HG02610 (cell line): ENCODE results near the gene PLXNB1.

Experiments
- ATAC-seq: cut with Tn5 transposase; IDR thresholded peaks from one replicate; pipeline ENCODE4 v1.9.1; 2021; ENCODE audit warnings: mild to moderate bottlenecking, moderate library complexity; ENCODE audit not compliant: unreplicated experiment

Gene PLXNB1

GRCh38 chr3:48420561-48420960 lies 9.3 kb downstream of the PLXNB1 start:
- ATAC-seq = no peak

GRCh38 chr3:48419597-48419996 lies 10.3 kb downstream of the PLXNB1 start:
- no peak for ATAC-seq

DNA sequence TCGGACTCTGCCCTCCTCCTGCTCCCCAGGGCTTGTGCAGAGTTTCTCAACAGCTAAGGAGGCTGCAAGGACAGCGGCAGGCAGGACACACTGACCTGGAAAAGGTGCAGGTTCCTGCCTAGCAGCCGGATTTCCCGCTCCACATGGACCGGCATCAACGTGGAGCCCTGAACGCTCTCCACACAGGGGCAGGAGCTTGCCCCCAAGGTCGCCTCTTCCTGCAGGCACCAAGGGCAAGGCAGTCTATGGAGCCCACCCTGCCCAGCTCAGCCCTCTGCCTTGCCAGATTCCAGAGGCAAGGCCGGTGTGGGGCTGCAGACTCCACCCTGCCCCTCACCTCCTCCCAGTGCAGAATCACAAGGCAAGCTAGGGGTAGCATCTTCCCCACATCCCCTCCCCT lies 10.7 kb downstream of the PLXNB1 start:
- ATAC-seq = no peak

GRCh38 chr3:48418651-48419050 lies 11.2 kb downstream of the PLXNB1 start:
- no peak for ATAC-seq

- ATAC-seq = no peak
Measured at GRCh38 chr3:48418140-48418539, 11.7 kb downstream of the PLXNB1 start.

DNA sequence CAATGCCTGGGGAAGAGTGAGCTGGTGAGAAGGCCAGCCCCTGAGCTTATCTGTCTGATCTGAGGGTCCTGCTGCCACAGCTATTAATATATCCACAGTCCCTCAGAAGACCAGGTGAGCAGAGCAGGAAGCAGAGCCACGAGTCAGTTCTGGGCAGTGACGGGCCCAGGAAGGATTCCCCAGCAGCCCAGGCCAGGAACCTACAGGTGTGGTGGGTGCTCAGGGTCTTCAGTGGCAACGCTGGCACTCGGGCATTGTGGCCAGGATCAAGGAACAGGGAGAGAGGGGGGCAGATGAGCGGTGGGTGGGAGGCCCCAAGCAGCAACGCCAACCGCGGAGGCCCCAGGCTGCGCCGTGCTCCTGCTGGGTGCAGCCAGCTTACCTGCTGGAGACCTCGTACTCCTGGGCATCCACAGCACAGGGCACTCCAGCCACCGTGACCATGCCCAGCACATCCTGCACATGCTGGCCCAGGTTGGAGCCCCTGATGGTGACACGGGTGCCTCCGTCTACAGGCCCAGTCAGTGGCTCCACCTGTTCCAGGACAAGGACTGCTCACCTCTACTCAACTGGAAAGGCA lies 12.3 kb downstream of the PLXNB1 start:
- ATAC-seq = no peak

- no peak for ATAC-seq
Measured at GRCh38 chr3:48416546-48416945, 13.3 kb downstream of the PLXNB1 start.

DNA sequence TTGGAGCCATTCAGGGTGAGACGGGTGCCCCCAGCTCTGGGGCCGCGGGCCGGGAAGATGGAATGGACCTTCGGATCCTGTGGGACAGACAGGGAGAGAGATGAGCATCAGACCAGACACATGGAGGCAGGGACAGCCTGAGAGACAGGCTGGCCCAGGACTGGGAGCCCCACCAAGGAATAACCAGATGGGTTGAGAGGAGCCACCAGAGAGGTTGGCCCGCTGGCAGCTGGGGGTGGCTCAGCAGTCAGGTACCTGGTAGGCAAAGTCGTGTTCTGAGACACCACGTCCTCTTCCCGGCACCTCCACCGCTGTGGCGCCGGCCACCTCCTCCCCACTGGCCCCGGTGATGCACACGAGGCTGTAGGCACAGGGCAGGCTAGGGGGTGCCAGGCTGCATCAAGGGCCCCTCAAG lies 13.8 kb downstream of the PLXNB1 start:
- ATAC-seq = no peak

DNA sequence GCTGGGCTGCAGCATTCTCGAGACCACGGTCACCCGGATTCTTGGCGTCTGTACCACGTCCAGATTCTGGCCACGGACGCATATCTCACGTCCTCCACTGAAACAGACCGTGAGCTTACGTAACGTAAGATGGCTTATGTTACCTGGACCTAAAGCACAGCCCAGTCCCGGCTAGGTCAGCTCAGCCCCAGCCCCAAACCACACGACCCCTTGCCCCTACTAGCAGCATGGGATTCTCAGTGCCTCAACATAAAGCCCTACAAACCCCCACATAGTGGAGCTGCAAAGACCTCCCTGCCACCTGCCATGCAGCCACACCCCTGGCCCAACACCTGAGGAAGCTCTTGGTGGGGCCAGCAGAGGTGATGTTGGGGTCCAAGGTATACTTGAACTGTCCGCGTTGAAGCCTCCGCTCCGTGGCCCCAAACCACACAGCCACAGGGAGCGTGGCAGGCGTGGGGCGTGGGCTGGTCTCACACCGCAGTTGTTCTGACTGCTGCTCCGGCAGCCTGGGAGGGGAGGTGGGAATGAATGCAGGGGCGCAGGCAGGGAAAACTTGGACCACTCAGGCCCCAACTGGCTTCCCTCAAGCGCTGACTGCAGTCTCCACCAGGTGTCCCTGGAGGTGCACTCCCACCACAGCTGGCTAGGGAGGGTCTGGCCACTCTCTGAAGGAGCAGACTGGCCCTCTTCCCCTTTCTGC lies 14.5 kb downstream of the PLXNB1 start:
- no peak for ATAC-seq

DNA sequence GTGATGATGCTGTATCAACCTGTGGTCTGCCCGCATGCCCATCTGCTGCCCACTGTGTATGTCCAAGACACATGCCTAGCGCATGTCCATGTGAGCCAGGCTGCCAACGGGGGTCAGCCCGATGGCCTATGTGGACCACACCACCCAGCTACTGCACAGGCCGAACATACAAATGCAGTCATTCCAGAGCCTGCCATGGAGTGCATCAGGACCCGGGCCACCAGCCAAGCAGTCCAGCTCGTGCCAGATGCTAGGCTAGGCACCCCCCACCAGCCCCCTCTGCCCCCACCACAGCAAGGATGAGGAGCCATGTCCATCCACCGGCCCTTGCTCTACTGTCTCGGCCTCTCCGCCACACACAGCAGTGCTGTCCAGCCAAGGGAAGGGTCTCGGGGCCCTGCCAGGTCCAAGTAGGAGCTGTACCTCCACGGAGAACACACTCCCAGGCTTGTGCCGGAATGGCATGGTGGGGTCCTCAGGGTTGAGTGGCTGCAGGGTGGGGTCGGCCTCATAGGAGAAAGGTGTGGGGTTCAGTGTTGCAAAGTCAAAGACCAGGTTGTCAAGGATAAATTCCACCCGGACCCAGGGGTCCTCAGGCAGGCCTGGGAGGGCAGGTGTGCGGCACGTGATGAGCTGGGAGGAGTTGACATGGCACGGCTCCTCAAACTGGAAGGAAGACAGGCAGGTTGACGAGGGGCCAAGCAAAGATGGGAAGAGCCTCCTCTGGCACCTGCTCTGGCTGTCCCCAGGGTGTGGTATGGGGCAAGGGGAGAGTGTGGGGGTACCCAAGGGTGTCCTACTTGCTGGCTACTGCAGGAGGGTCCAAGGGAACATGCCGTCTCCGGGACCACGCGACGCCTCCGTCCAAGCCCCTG lies 15.3 kb downstream of the PLXNB1 start:
- no peak for ATAC-seq

DNA sequence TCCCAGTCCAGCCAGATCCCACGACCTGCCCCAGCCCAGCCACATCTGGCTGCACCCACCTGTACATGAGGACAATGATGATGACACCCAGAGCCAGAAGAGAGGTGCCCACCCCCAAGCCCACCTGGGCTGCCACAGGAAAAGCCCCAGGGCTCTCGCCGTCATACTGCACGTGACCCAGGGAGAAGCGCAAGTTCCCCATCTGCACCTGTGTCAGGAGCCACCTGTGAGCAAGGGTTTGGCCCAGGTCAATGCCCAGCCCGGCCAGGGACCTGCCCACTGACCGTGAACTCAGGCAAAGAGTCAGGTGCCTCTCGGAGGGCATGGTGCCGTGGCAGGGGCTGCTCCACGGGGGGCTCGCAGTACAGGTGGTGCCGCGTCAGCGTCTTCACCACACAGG lies 16.3 kb downstream of the PLXNB1 start:
- ATAC-seq = no peak

- no peak for ATAC-seq
Measured at GRCh38 chr3:48413086-48413485, 16.8 kb downstream of the PLXNB1 start.

DNA sequence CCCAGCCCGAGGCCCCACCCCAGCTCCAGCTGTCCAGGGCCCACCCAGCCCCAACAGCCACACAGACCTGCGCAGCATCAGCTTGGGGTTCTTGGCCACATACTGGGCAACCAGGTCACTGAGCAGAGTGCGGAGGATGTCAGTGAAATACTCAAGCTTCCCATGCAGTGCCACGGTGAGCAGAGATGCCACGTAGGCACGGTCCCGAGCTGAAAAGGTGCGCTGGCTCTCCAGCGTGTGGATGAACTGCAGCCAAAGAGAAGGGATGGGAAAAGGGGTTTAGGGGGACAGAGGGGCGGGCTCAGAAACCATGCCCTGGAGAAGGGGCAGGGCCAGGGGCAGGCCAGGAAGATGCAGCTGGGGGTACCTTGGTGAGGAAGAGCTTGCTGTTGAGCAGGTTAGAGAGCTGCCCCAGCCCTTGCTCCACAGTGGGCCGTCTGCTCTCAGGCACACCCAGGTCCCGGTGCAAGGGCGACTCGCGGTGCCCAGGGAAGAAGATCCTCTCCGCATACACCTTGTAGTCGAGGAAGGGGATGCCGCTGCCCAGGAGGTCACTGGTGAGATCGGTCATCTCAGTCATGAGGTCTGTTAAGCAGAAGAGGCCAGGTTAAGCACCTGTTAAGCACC lies 17.4 kb downstream of the PLXNB1 start:
- no peak for ATAC-seq

- no peak for ATAC-seq
Measured at GRCh38 chr3:48411606-48412374, 18.1 kb downstream of the PLXNB1 start.

- ATAC-seq = no peak
Measured at GRCh38 chr3:48411041-48411588, 18.8 kb downstream of the PLXNB1 start.

- no peak for ATAC-seq
Measured at GRCh38 chr3:48410205-48411040, 19.5 kb downstream of the PLXNB1 start.

DNA sequence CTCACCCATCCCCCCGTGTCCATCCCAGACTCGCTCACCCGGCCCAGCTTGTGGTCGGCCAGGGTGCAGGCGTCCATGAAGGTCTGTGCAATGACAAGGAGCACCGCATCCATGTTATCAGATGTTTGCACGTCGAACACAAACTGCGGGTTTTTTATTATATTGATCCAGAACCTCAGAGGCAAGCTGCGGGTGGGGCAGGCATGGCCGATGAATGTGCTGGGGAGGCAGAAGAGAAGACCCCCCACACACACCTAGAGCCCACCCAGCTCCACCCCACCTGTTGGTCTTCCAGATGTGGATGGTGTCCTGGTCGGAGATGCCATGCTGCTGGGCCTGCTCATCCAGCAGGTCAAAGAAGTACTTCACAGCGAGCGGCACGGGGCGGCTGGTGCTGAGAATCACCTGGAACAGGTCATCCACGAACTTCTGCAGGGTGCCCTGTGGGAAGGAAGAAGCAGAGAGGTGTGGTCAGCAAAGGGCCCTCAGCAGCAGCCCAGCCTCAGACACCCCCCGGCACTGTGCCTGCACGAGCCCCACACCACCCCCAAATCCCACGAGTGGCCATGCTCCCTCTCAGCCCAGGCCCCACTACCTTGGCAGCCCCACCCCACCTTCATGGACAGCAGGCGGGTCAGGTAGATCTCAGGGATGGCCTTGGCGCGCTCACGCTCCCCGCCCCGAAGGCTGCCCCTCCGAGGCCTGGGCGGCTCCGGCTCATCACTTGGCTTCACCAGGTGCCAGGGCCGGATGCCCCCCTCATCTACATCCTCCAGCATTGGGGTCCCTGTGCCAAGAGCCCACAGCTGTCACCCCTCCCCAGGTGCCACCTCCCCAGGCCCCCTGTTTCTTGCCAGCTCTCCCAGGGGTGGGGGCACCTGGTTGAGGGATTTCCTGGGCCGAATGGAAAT lies 20.3 kb downstream of the PLXNB1 start:
- ATAC-seq = no peak

GRCh38 chr3:48408823-48409281 lies 21.0 kb downstream of the PLXNB1 start:
- no peak for ATAC-seq
